ENCODE results near the gene DHCR7.
A peak's percentile ranks its signal among the peaks of the same experiment; 100 is the strongest.

The DHCR7 gene

GRCh38 chr11:71420455-71421241 is 27.5 kb downstream of the DHCR7 start:
- peak; percentile 71 for DNase-seq (ENCODE audit: low read depth, low spot score)

DNA sequence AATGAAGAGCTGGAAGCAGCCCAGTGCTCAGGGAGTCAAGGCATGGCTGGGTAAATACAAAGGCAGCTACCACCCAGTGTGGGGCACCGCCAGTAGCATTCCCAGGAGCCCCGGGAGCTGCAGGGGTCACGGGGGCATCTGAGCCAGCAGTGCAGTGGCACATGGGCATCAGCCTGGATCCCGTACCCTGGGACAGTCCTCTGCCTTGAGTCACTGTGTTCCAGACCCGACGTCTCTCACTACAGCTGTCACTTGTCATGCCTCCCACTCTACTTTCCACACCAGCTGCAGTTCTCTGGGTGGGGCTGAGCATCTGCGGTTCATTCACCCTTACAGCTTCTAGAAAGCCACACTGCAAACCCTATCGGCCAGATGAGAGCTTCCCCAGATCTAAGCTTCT is 29.6 kb downstream of the DHCR7 start:
- DNase-seq (ENCODE audit: low read depth, low spot score): no peak

GRCh38 chr11:71414645-71415044 is 33.5 kb downstream of the DHCR7 start:
- DNase-seq (ENCODE audit: low read depth, low spot score): no peak

DNA sequence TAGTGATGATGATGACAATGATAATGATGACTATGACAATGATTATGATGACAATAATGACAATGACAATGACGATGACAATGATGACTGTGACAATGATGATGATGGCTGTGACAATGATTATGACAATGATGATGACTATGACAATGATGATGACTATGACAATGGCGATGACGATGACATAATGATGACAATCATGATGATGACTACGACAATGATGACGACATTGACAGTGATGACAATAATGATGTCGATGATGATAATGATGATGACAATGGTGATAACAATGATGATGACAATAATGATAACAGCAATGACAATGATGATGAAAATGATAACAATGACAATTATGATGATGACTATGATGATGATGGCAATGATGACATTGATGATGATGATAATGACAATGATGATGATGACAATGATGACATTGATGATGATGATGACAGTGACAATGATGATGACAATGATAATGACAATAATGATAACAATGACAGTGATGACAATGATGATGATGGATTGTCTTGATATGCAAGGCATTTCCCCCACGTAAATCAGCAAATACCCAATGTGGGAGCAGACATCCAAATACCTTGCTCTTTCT is 37.7 kb downstream of the DHCR7 start:
- DNase-seq (ENCODE audit: low read depth, low spot score): no peak

DNA sequence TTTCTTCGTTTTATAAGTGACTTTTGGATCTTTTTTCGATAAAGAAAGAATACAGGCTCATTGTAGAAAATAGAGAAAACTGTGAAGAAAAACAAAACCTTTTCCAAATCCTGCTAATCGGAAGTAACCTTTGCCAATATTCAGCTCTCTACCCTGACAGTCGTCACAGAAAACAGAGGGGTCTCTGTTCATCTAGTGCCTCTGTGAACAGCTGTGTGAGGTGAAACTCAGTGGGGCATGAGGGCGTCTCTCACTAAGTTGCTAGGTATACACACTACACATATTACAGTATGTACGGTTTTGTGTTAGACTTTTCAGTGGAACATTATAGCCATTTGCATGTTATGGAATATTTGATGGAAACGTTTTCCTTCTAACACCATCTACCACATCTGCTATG is 39.4 kb downstream of the DHCR7 start:
- DNase-seq (ENCODE audit: low read depth, low spot score): no peak

DNA sequence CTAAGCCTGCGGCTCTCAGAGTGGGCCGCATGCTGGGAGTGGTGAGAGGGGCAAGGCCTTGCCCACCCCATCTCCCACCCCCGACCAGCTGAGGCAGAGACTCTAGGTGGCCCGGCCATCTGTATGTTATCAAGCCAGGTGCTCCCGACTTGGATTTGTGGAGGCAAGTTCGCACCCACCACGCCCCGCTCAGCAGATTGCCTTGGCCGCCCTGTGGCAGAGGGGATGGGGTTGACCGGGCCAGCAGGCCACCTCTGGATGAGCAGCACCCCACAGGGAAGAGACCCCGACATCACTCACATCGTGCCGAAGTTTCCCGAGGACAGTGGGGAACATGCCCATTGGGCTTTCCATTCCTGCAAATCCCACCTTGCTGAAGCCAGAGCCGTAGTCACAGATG is 40.8 kb downstream of the DHCR7 start:
- DNase-seq (ENCODE audit: low read depth, low spot score): no peak

- DNase-seq (ENCODE audit: low read depth, low spot score): no peak
Measured at GRCh38 chr11:71406681-71407080, 41.5 kb downstream of the DHCR7 start.

DNA sequence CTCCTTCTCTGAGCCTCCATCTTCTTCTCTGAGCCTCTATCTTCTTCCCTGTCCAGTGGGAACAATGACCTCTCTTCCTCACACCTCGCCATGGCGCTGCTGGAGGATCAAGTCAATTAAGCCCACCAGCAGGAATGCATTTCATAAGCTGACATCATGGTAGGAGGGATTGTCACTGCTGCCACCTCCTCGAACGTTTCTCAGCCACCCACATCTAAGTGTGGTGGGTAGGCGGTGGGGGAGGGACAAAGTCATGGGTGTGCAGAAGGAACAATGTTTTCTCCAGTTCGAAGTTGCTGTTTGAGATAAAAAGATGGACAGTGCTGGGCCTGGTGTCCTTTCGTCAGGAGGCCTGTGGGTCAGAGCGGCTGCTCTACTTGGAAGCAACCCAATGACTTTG is 44.0 kb downstream of the DHCR7 start:
- no peak for DNase-seq (ENCODE audit: low read depth, low spot score)

- DNase-seq (ENCODE audit: low read depth, low spot score): no peak
Measured at GRCh38 chr11:71402878-71403277, 45.3 kb downstream of the DHCR7 start.

- no peak for DNase-seq (ENCODE audit: low read depth, low spot score)
Measured at GRCh38 chr11:71400216-71400615, 48.0 kb downstream of the DHCR7 start.

DNA sequence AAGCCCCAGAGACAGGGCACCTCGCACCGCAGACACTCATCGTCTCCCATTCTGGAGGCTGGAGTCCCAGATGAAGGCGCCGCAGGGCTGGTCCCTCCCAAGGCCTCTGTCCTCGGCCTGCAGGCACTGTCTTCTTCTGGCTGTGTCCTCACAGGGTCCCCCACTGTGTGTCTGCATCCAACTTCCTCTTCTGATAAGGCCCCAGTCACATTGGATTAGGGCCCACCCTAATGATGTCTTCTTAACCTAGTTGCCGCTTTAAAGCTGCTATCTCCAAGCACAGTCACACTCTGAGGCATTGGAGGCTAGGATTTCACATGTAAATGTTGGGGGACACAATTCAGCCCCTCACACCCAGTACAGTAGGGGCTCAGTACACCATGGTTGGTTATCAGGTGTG is 48.9 kb downstream of the DHCR7 start:
- DNase-seq (ENCODE audit: low read depth, low spot score): no peak

GRCh38 chr11:71397961-71398360 is 50.2 kb downstream of the DHCR7 start:
- no peak for DNase-seq (ENCODE audit: low read depth, low spot score)

- DNase-seq (ENCODE audit: low read depth, low spot score): no peak
Measured at GRCh38 chr11:71397331-71397860, 50.8 kb downstream of the DHCR7 start.

GRCh38 chr11:71396548-71397123 is 51.6 kb downstream of the DHCR7 start:
- no peak for DNase-seq (ENCODE audit: low read depth, low spot score)

GRCh38 chr11:71395774-71396173 is 52.4 kb downstream of the DHCR7 start:
- no peak for DNase-seq (ENCODE audit: low read depth, low spot score)

DNA sequence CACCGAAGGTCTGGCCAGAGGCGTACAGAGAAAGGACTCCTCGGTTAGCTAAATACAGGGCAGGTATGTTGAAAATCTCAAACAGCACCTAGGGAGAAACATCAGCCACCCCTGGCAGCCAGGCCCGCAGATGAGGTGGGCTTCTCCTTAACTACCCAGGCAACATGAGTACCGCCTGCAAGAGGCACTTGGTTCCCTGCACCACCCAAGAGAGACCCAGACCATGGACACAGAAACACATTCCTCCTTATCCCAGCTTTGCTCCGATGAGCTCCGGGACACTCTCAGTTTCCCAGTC is 53.0 kb downstream of the DHCR7 start:
- DNase-seq (ENCODE audit: low read depth, low spot score): peak; percentile 27

DNA sequence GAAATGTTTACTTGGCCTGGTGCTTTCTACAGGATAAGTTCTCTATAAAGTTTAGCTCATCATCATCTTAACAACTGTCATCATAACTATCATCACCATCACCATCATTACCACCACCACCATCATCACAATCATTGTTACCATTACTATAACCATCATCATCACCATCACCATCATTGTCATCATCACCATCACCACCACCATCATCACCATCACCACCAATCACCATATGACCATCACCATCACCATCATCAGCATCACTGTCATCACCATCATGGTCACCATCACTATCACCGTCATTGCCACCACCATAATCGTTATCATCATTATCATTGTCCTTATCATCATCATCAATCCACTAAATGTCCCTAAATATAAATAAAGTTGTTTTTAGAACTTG is 54.9 kb downstream of the DHCR7 start:
- no peak for DNase-seq (ENCODE audit: low read depth, low spot score)

GRCh38 chr11:71391796-71392195 is 56.4 kb downstream of the DHCR7 start:
- no peak for DNase-seq (ENCODE audit: low read depth, low spot score)

DNA sequence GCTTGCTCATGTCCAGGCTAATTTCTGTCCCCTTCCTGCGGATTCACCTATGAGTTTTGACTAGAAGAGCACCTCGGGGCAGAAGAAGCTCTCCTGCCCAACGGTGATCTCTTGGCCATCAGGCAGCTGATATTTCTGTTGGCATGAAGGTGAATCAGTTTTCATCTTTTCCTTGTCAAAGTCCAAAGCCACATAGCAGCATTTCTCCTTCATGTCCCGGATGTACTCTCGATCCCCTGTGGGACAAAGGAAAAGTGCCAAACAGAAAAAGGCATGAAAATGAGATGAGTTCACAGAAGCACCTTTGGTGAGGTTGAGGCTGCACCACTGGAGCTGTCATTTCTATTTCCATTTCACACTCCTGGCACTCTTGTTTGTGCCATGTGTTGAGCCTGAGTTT is 56.8 kb downstream of the DHCR7 start:
- DNase-seq (ENCODE audit: low read depth, low spot score): no peak

DNA sequence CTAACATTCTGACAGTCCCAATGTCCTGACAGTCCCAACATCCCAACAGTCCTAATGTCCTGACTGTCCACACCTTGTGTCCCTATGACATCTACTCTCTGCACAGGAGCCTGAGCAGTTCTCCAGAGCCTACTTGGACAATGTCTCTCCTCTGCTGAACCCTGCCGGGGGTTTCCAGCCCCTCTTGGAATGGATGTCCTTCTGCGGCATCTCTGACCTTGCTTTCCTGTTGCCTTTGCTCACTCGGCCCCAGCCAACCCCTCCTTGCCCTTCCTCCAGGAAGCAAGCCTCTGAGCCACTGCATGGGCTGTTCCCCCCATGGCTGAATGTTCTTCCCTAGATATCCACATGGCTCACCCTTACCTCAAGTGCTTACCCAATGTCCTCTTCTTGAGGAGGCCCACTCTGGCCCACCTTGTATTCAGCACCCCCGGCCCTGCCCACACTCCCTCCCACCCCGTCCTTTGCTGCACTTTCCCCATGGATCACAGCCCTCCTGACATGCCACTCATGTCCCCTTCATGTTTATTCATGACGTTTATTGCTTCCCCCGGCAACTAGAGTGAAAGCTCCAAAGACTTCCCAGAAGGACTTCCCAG is 59.5 kb downstream of the DHCR7 start:
- DNase-seq (ENCODE audit: low read depth, low spot score): no peak

DNA sequence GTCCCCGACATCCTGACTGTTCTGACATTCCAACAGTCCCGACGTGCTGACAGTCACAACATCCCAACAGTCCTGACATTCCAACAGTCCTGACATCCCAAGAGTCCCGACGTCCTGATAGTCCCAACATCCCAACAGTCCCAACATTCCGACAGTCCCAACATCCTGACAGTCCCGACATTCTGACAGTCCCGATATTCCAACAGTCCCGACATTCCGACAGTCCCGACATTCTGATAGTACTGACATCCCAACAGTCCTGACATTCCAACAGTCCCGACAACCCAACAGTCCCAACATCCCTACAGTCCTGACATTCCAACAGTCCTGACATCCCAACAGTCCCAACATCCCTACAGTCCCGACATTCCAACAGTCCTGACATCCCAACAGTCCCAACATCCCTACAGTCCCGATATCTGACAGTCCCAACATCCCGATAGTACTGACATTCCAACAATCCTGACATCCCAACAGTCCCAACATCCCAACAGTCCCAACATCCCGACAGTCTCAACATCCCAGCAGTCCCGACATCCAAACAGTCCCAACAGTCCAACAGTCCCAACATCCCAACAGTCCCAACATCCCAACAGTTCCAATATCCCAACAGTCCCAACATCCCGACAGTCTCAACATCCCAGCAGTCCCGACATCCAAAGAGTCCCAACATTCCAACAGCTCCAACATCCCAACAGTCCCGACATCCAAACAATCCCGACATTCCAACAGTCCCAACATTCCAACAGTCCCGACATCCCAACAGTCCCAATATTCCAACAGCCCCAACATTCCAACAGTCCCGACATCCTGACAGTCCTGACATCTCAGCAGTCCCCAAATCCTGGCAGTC is 60.2 kb downstream of the DHCR7 start:
- no peak for DNase-seq (ENCODE audit: low read depth, low spot score)

DNA sequence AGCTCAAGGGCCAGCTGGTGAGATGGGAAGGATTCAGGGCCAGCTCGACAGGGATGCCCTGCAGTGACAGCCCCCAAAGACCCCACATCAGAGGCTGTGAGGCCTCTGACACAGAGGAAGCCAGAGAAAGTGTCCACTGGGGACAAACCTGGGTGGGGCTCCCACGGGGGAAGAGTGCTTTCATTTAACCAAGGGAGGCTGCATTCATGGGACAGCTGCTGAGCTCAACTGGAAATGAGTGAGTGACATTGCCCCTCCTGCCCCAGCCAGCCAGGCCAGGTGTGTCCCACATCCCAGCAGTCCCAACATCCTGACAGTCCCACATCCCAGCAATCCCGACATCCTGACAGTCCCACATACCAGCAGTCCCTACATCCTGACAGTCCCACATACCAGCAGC is 61.0 kb downstream of the DHCR7 start:
- no peak for DNase-seq (ENCODE audit: low read depth, low spot score)
